SK-N-SH (cell line): Measurements from ENCODE around the gene ABHD2.

ENCODE experiments used
- GABPA ChIP-seq: IDR thresholded peaks from 2 replicates; pipeline ENCODE4 v1.4.0; 2012; ENCODE audit warnings: low read depth, mild to moderate bottlenecking
- RAD21 ChIP-seq: IDR thresholded peaks from 2 replicates; pipeline ENCODE4 v1.6.1; 2012; ENCODE audit warnings: mild to moderate bottlenecking, low read length
- RCOR1 ChIP-seq: fragments of 150-350 bp; IDR thresholded peaks from 2 replicates; pipeline ENCODE4 v1.6.1; 2017; ENCODE audit warnings: antibody characterized with exemption, low read length
- SMC3 ChIP-seq: IDR thresholded peaks from 2 replicates; pipeline ENCODE4 v1.6.1; 2012; ENCODE audit warnings: low read depth, low read length, improper control_type of control experiment

DNA sequence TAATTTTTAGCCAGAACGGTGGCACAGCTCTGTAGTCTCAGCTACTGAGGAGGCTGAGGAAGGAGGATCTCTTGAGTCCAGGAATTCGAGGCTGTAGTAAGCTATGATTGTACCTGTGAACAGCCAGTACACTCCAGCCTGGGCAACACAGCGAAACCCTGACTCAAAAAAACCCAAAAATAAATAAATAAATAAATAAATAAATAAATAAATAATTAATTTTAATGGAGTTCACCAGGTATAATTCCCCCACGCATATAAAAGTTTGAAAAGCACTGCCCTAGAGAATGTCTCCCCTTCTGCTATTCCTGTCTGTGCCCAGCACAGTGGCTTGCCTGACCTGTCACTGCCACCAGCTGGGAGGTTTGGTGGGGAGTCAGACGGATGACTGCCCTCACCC lies 137.3 kb downstream of the ABHD2 start:
- TF ChIP-seq RCOR1 (no peak), GABPA (no peak), RAD21 (no peak), SMC3 (no peak)
